Nephron progenitor cell (in vitro differentiated cells): ENCODE measurements around the gene TUBA4A.
A peak's percentile ranks its signal among the peaks of the same experiment; 100 is the strongest.
"Not testable (repeated sequence)": the region's sequence is repeated elsewhere in the genome, so short reads cannot be mapped to it uniquely, and the experiment has no call there.

ENCODE experiments used
- DNase-seq: peaks from one replicate; pipeline ENCODE4 v3.0.0; 2021
- H3K27ac Mint-ChIP-seq: 2 replicates; pipeline ENCODE4 v1.8.0; 2021; ENCODE audit warnings: mild to moderate bottlenecking, moderate library complexity, mixed read lengths
- H3K27me3 Mint-ChIP-seq: 2 replicates; pipeline ENCODE4 v1.8.0; 2021; ENCODE audit warnings: mild to moderate bottlenecking, low read depth, mixed read lengths; ENCODE audit not compliant: poor library complexity
- H3K36me3 Mint-ChIP-seq: 2 replicates; pipeline ENCODE4 v1.8.0; 2021; ENCODE audit warnings: low read depth, mixed read lengths
- H3K4me1 Mint-ChIP-seq: 2 replicates; pipeline ENCODE4 v1.8.0; 2021; ENCODE audit warnings: mixed read lengths
- H3K4me3 Mint-ChIP-seq: 2 replicates; pipeline ENCODE4 v1.8.0; 2021; ENCODE audit warnings: mild to moderate bottlenecking, moderate library complexity, mixed read lengths
- H3K9me3 Mint-ChIP-seq: 2 replicates; pipeline ENCODE4 v1.8.0; 2021; ENCODE audit warnings: mild to moderate bottlenecking, moderate library complexity, mixed read lengths
- TF ChIP-seq, protein P1 (sequence below): fragments of 200-600 bp; sonication (generic); IDR thresholded peaks from 2 replicates; pipeline ENCODE4 v1.5.0; 2021; ENCODE audit warnings: antibody characterized with exemption

The TUBA4A gene

DNA sequence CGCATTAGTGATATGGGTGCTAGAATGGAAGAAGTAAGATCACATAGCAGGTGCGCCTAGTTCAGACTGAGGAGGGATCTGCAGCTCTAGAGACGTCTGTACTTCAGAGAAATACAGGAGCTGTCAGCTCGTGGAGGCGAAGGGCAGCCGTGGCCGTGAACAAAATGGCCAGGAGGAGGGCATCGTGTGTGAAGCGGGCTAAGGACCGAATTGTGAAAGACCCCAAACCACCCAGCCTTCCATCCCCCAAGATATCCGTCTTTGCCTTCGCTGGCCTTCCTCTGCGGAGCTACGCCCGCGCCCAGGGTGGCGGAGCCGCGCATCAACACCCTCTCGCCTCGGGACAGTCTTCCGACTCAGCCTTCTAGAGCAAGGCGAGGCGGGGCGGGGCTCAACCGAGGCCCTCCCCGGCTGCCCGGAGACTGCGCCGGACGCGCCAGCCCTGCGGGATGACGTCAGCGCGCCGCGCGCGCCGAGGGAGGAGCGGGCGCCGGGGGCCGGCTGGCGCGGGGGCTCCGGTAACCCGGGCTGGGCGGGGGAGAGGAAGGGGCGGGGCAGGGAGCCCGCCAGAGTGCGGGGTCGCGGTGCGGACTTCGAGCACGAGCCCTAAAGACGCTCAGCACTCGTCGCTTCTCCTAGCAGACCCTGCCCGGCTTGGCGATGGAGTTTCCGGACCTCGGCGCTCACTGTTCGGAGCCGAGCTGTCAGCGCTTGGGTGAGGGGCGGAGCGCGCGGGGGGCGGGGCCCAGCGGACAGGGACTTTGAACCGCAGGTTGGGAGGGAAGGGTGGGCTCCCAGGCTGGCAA lies 47.2 kb downstream of the TUBA4A start, which contains the start of gene ZFAND2B:
Gene ZFAND2B (plus strand): TSS at position 455 of the 806 bp plus-strand sequence. CDS start 206 bp downstream, at position 661.
- Mint-ChIP-seq H3K9me3 (peaks cover 18% of the 10 kb centered on the region), H3K4me1 (peaks cover 23% of the 10 kb centered on the region), H3K27ac (peak within 1 kb of the TSS; percentile 97), H3K27me3 (no peaks in the 10 kb centered on the region), H3K4me3 (peak within 1 kb of the TSS; percentile 92), H3K36me3 (peaks cover 13% of the 10 kb centered on the region)
- TF ChIP-seq, protein P1, sequence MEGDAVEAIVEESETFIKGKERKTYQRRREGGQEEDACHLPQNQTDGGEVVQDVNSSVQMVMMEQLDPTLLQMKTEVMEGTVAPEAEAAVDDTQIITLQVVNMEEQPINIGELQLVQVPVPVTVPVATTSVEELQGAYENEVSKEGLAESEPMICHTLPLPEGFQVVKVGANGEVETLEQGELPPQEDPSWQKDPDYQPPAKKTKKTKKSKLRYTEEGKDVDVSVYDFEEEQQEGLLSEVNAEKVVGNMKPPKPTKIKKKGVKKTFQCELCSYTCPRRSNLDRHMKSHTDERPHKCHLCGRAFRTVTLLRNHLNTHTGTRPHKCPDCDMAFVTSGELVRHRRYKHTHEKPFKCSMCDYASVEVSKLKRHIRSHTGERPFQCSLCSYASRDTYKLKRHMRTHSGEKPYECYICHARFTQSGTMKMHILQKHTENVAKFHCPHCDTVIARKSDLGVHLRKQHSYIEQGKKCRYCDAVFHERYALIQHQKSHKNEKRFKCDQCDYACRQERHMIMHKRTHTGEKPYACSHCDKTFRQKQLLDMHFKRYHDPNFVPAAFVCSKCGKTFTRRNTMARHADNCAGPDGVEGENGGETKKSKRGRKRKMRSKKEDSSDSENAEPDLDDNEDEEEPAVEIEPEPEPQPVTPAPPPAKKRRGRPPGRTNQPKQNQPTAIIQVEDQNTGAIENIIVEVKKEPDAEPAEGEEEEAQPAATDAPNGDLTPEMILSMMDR, result no peak
- DNase-seq, result peak; percentile 96

DNA sequence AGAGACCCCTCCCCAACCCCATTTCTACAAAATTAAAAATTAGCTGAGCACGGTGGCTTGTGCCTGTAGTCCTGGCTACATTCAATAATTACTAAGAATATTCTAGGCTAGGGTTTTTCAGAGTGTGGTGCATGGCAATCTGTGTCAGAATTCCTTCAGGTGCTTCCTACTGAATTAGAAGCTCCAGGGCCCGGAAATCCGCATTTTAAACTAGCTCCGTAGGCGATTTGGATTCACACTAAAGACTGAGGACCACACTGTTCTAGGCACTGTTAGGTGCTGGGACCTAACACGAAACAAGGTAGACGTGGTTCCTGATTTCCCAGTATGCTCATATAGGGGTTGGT lies 47.8 kb downstream of the TUBA4A start:
- H3K36me3 Mint-ChIP-seq, result peaks cover 15% of the 10 kb centered on the region
- no peaks in the 10 kb centered on the region for H3K27me3 Mint-ChIP-seq
- peaks cover 21% of the 10 kb centered on the region for H3K9me3 Mint-ChIP-seq
- no peak for DNase-seq
- peak overlapping the region; percentile 92 for H3K4me3 Mint-ChIP-seq
- TF ChIP-seq, protein P1, result no peak
- H3K27ac Mint-ChIP-seq, result peak overlapping the region; percentile 97
- peaks cover 24% of the 10 kb centered on the region for H3K4me1 Mint-ChIP-seq

DNA sequence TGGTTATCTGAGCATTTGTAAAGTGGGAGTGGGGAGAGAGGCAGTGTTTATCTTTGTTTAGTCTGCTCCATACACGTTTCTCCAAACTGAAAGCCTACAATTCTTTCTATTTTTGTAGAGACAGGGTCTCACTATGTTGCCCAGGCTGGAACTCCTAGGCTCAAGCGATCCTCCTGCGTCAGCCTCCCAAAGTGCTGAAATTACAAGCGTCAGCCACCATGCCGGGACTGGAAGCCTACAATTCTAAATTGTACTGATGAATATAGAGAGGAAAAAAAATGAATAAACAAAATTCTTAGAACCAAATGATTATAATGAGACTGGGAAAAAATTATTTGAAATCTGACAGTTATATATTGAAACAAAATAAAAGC lies 48.6 kb downstream of the TUBA4A start:
- peak overlapping the region; percentile 40 for H3K4me3 Mint-ChIP-seq
- H3K36me3 Mint-ChIP-seq, result peaks cover 19% of the 10 kb centered on the region
- DNase-seq, result no peak
- H3K4me1 Mint-ChIP-seq, result peaks cover 32% of the 10 kb centered on the region
- TF ChIP-seq, protein P1, result no peak
- H3K27ac Mint-ChIP-seq, result no peak overlapping the region
- no peaks in the 10 kb centered on the region for H3K27me3 Mint-ChIP-seq
- H3K9me3 Mint-ChIP-seq, result peaks cover 28% of the 10 kb centered on the region

DNA sequence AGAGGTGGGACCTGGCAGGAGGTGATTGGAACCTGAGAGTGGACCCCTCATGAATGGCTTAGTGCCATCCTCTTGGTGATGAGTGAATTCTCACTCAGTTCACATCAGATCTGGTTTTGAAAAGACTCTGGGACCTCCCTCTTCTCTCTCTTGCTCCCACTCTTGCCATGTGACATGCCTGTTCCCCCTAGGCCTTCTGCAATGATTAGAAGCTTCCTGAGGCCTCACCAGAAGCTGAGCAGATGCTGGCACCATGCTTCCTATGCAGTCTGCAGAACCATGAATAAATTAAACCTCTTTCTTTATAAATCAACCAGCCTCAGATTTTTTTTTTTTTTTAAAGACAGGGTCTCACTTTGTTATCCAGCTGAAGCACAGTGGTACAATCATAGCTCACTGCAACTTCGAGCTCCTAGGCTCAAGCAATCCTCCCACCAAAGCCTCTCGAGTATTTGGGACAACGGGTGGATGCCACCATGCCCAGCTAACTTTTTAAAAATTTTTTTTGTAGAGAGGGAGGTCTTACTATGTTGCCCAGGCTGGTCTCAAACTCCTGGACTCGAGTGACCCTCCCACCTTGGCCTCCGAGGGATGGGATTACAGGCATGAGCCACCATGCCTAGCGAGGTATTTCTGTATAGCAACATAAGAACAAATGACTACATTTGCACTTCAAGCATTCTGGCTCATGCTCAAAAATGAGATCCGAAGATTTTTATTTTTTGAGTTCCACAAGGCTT lies 49.1 kb downstream of the TUBA4A start:
- TF ChIP-seq, protein P1, result no peak
- peaks cover 28% of the 10 kb centered on the region for H3K9me3 Mint-ChIP-seq
- peaks cover 14% of the 10 kb centered on the region for H3K36me3 Mint-ChIP-seq
- peaks cover under 1% of the 10 kb centered on the region for H3K27me3 Mint-ChIP-seq
- H3K4me3 Mint-ChIP-seq, result no peak overlapping the region
- no peak for DNase-seq
- no peak overlapping the region for H3K27ac Mint-ChIP-seq
- peaks cover 34% of the 10 kb centered on the region for H3K4me1 Mint-ChIP-seq

DNA sequence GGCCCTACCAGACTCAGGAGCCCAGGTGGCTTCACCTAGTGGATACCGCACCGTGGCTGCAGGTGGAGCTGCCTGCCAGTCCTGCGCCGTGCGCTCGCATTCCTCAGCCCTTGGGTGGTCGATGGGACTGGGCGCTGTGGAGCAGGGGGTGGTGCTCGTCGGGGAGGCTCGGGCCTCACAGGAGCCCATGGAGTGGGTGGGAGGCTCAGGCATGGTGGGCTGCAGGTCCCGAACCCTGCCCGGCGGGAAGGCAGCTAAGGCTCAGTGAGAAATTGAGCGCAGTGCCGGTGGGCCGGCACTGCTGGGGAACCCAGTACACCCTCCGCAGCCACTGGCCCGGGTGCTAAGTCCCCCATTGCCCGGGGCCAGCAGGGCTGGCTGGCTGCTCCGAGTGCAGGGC lies 52.4 kb downstream of the TUBA4A start:
- H3K36me3 Mint-ChIP-seq, DNase-seq, H3K4me3 Mint-ChIP-seq, H3K27ac Mint-ChIP-seq, H3K27me3 Mint-ChIP-seq: not testable (repeated sequence)
- peaks cover 22% of the 10 kb centered on the region for H3K4me1 Mint-ChIP-seq
- peaks cover 28% of the 10 kb centered on the region for H3K9me3 Mint-ChIP-seq

DNA sequence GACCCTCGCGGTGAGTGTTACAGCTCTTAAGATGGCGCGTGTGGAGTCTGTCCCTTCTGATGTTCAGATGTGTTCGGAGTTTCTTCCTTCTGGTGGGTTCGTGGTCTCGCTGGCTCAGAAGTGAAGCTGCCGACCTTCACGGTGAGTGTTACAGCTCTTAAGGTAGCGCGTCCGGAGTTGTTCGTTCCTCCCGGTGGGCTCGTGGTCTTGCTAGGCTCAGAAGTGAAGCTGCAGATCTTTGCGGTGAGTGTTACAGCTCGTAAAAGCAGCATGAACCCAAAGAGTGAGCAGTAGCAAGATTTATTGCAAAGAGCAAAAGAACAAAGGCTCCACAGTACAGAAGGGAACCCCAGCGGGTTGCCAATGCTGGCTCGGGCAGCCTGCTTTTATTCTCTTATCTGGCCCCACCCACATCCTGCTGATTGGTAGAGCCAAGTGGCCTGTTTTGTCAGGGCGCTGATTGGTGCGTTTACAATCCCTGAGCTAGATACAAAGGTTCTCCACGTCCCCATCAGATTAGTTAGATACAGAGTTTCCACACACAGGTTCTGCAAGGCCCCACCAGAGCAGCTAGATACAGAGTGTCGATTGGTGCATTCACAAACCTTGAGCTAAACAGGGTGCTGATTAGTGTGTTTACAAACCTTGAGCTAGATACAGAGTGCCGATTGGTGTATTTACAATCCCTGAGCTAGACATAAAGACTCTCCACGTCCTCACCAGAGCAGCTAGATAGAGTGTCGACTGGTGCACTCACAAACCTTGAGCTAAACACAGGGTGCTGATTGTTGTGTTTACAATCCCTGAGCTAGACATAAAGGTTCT lies 53.0 kb downstream of the TUBA4A start:
- peak overlapping the region; percentile 56 for H3K4me3 Mint-ChIP-seq

More for the DNA sequence above, 53.0 kb downstream of the TUBA4A start:
- Mint-ChIP-seq H3K4me1 (peaks cover 17% of the 10 kb centered on the region), H3K27ac (peak overlapping the region; percentile 86), H3K9me3 (peaks cover 28% of the 10 kb centered on the region)
- not testable (repeated sequence) for H3K27me3 Mint-ChIP-seq, DNase-seq, H3K36me3 Mint-ChIP-seq
